Ishikawa (cell line): ENCODE measurements around the gene ADCY9.

Source experiments
- TCF12 ChIP-seq: IDR thresholded peaks from 2 replicates; pipeline ENCODE4 v1.6.1; 2012; ENCODE audit warnings: low read depth
- TEAD4 ChIP-seq: IDR thresholded peaks from 2 replicates; pipeline ENCODE4 v1.6.1; 2012

DNA sequence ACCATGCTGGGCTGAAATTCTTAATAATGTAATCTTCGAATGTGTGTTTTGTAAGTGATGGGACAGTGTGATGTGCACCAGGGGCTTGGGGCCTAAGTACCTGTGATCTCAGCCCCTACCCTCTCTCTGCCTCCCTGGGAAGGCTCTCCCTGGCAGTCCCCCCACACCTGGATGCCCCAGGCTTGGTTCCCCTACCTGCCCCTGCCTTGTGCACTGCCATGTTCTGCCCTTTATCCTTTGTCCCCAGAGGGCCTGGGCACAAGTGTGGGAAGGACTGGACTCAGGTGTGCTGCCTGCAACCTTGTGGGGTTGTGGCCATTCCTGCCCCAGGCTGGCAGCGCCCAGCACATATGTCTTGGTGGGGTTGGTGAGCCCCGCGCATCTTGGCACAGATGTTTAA lies 180.3 kb downstream of the ADCY9 start:
- TF ChIP-seq TCF12: no peak
- TF ChIP-seq TEAD4: no peak
